HG03469 (cell line): ENCODE data around the gene LOC101059915.
A peak's percentile ranks its signal among the peaks of the same experiment; 100 is the strongest.

Source experiments
- ATAC-seq: cut with Tn5 transposase; IDR thresholded peaks from one replicate; pipeline ENCODE4 v1.9.1; 2021; ENCODE audit warnings: mild to moderate bottlenecking, moderate library complexity, moderate number of reproducible peaks; ENCODE audit not compliant: unreplicated experiment

The LOC101059915 gene

GRCh38 chrX:71667328-71668247 lies at the start of gene LOC101059915:
Gene LOC101059915, plus strand, starts transcription at chrX:71667546.
- ATAC-seq, result no peak

- no peak for ATAC-seq
Measured at GRCh38 chrX:71617742-71618141, 49.6 kb upstream of the LOC101059915 start.

GRCh38 chrX:71618303-71618721 lies 49.0 kb upstream of the LOC101059915 start, which contains the start of gene CXCR3:
Gene CXCR3, minus strand, starts transcription at chrX:71618511. Its CDS starts 62 bp downstream, at chrX:71618449.
- ATAC-seq, result peak; percentile 45

GRCh38 chrX:71618787-71619186 lies 48.6 kb upstream of the LOC101059915 start:
- ATAC-seq, result no peak

GRCh38 chrX:71619193-71619592 lies 48.2 kb upstream of the LOC101059915 start:
- ATAC-seq, result no peak

- no peak for ATAC-seq
Measured at GRCh38 chrX:71619986-71620385, 47.4 kb upstream of the LOC101059915 start.

- no peak for ATAC-seq
Measured at GRCh38 chrX:71621603-71622002, 45.7 kb upstream of the LOC101059915 start.

GRCh38 chrX:71622032-71622575 lies 45.2 kb upstream of the LOC101059915 start:
- ATAC-seq, result no peak

- peak; percentile 30 for ATAC-seq
Measured at GRCh38 chrX:71622576-71623450, 44.5 kb upstream of the LOC101059915 start.

GRCh38 chrX:71623714-71624113 lies 43.6 kb upstream of the LOC101059915 start:
- ATAC-seq, result no peak

- ATAC-seq, result no peak
Measured at GRCh38 chrX:71625471-71625870, 41.9 kb upstream of the LOC101059915 start.

- ATAC-seq, result no peak
Measured at GRCh38 chrX:71626576-71626975, 40.8 kb upstream of the LOC101059915 start.

GRCh38 chrX:71627588-71628404 lies 39.5 kb upstream of the LOC101059915 start:
- ATAC-seq, result no peak

GRCh38 chrX:71629467-71629866 lies 37.9 kb upstream of the LOC101059915 start:
- ATAC-seq, result no peak

GRCh38 chrX:71632923-71633657 lies 34.3 kb upstream of the LOC101059915 start:
- no peak for ATAC-seq

GRCh38 chrX:71634366-71634765 lies 33.0 kb upstream of the LOC101059915 start:
- ATAC-seq, result no peak

GRCh38 chrX:71636438-71637252 lies 30.7 kb upstream of the LOC101059915 start:
- no peak for ATAC-seq

GRCh38 chrX:71637253-71637618 lies 30.1 kb upstream of the LOC101059915 start:
- ATAC-seq, result no peak

- ATAC-seq, result no peak
Measured at GRCh38 chrX:71637848-71638247, 29.5 kb upstream of the LOC101059915 start.
